ENCODE data around the gene PAPSS2.

The PAPSS2 gene

GRCh38 chr10:87626422-87626892 lies 33.2 kb upstream of the PAPSS2 start:
- no peaks in the 10 kb centered on the region for H3K36me3 Mint-ChIP-seq (ENCODE audit: low read depth)
- TF ChIP-seq, protein P1, sequence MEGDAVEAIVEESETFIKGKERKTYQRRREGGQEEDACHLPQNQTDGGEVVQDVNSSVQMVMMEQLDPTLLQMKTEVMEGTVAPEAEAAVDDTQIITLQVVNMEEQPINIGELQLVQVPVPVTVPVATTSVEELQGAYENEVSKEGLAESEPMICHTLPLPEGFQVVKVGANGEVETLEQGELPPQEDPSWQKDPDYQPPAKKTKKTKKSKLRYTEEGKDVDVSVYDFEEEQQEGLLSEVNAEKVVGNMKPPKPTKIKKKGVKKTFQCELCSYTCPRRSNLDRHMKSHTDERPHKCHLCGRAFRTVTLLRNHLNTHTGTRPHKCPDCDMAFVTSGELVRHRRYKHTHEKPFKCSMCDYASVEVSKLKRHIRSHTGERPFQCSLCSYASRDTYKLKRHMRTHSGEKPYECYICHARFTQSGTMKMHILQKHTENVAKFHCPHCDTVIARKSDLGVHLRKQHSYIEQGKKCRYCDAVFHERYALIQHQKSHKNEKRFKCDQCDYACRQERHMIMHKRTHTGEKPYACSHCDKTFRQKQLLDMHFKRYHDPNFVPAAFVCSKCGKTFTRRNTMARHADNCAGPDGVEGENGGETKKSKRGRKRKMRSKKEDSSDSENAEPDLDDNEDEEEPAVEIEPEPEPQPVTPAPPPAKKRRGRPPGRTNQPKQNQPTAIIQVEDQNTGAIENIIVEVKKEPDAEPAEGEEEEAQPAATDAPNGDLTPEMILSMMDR (IDR thresholded peaks at IDR 0.05; ENCODE audit: unreplicated experiment in 3 of 3): no peak
- peaks cover 2% of the 10 kb centered on the region for H3K9me3 Mint-ChIP-seq
- H3K27ac Mint-ChIP-seq: no peak overlapping the region
- peaks cover 5% of the 10 kb centered on the region for H3K27me3 Mint-ChIP-seq (ENCODE audit: low read depth)
- H3K4me1 Mint-ChIP-seq: peaks cover 11% of the 10 kb centered on the region
- H3K4me3 Mint-ChIP-seq: no peak overlapping the region

- H3K4me1 Mint-ChIP-seq: no peaks in the 10 kb centered on the region
- no peak overlapping the region for H3K27ac Mint-ChIP-seq
- H3K36me3 Mint-ChIP-seq (ENCODE audit: low read depth): no peaks in the 10 kb centered on the region
- TF ChIP-seq, protein P1 (IDR thresholded peaks at IDR 0.05; ENCODE audit: unreplicated experiment in 3 of 3): no peak
- H3K9me3 Mint-ChIP-seq: peaks cover 5% of the 10 kb centered on the region
- no peak overlapping the region for H3K4me3 Mint-ChIP-seq
- no peaks in the 10 kb centered on the region for H3K27me3 Mint-ChIP-seq (ENCODE audit: low read depth)
Observed at GRCh38 chr10:87630171-87630570, 29.5 kb upstream of the PAPSS2 start.

- Mint-ChIP-seq H3K4me1 (no peaks in the 10 kb centered on the region), H3K9me3 (peaks cover 5% of the 10 kb centered on the region), H3K27me3 (ENCODE audit: low read depth) (no peaks in the 10 kb centered on the region), H3K36me3 (ENCODE audit: low read depth) (no peaks in the 10 kb centered on the region), H3K4me3 (no peak overlapping the region), H3K27ac (no peak overlapping the region)
- TF ChIP-seq, protein P1 (IDR thresholded peaks at IDR 0.05; ENCODE audit: unreplicated experiment in 3 of 3): no peak
Observed at GRCh38 chr10:87632454-87632853, 27.2 kb upstream of the PAPSS2 start.

DNA sequence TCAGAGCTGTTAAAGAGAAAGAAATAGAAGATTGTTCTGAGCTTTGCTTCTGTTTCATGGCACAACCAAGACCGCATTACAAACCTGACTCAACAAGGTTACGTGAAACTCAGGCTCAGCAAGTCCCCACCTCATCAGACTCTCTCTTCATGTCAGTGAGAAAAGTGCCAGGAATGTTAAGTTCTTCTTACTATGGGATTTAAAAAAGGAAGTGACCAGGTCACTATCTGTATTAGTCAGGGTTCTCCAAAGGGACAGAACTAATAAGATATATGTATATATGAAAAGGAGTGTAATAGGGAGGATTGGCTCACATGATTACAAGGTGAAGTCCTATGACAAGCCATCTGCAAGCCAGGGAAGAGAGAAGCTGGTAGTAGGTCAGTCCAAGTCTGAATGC lies 25.4 kb upstream of the PAPSS2 start:
- Mint-ChIP-seq H3K4me3 (no peak overlapping the region), H3K9me3 (peaks cover 5% of the 10 kb centered on the region), H3K4me1 (no peaks in the 10 kb centered on the region), H3K36me3 (ENCODE audit: low read depth) (no peaks in the 10 kb centered on the region), H3K27ac (no peak overlapping the region), H3K27me3 (ENCODE audit: low read depth) (no peaks in the 10 kb centered on the region)
- TF ChIP-seq, protein P1 (IDR thresholded peaks at IDR 0.05; ENCODE audit: unreplicated experiment in 3 of 3): no peak

DNA sequence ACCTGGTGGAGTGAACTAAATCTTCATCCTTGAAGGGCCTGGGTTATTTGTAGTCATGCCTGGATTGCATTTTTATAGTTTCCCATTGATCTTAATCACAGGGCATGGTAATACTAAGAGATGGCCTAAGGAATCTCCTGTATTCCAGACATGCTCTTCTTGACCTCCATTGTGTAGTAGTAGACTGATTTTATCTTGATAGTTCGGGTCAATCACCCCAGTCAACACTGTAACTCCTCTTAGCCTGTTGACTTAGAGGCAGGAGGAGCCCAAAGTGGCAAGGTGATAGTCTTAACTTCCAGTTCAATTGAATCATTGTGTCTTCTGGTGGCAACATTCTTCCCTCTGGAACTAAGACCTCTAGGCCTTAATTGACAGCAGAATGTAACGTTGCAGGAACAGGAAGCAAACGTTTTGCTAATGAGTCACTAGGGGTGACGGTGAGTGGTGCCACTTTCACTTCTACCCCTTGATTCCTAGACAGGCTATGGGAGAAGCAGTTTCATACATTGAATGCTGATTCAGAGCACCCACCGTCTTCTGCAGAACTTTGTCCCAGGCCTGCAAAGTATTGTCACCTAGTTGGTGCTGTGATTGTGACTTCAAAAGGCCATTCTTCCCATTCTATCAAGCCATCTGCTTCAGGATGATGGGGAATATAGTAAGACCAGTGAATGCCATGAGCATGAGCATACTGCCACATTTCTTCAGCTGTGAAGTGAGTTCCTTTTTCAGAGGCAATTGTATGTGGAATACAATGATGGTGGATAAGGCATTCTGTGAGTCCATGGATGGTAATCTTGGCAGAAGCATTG lies 24.0 kb upstream of the PAPSS2 start:
- TF ChIP-seq, protein P1 (IDR thresholded peaks at IDR 0.05; ENCODE audit: unreplicated experiment in 3 of 3): no peak
- no peaks in the 10 kb centered on the region for H3K27me3 Mint-ChIP-seq (ENCODE audit: low read depth)
- no peaks in the 10 kb centered on the region for H3K4me1 Mint-ChIP-seq
- H3K4me3 Mint-ChIP-seq: no peak overlapping the region
- H3K27ac Mint-ChIP-seq: no peak overlapping the region
- no peaks in the 10 kb centered on the region for H3K36me3 Mint-ChIP-seq (ENCODE audit: low read depth)
- H3K9me3 Mint-ChIP-seq: peaks cover 5% of the 10 kb centered on the region
